IMR-90 (cell line): ENCODE results near the gene SORL1. TPM values are rescaled to one million over a fixed set of nuclear protein-coding genes. Genes with fewer than 3 reads are reported as not detected.
A peak's percentile ranks its signal among the peaks of the same experiment; 100 is the strongest.

Experiments used
- ATAC-seq: fragments of 200-7000 bp; cut with Tn5 transposase; 2 replicates; pipeline ENCODE4 v1.9.1; 2020; ENCODE audit warnings: low read depth, mild to moderate bottlenecking, moderate library complexity
- BruUV-seq: library from RNA; stranded (reverse); fragments of 400-500 nt; replicated peaks from 2 replicates; lab custom pipeline; 2021; lab: Mats Ljungman, UMichigan
- CTCF ChIA-PET: fragments of 300-600 bp; formaldehyde crosslinking; extraction: SDS; loops from one replicate; lab custom pipeline; 2021; ENCODE audit warnings: antibody characterized with exemption; lab: Yijun Ruan, JAX
- POLR2A ChIA-PET: fragments of 300-600 bp; sonication (Branson Sonifier 250); formaldehyde crosslinking; loops from one replicate; lab custom pipeline; 2022; ENCODE audit warnings: antibody characterized with exemption; ENCODE audit not compliant: unreplicated experiment; lab: Charles Lee
- DNase-seq: peaks from one replicate; pipeline ENCODE4 v3.0.0; 2013
- H2AFZ ChIP-seq: replicated peaks from 2 replicates; pipeline ENCODE3; 2013; ENCODE audit warnings: low read length, mild to moderate bottlenecking; ENCODE audit not compliant: poor library complexity
- H2AK5ac ChIP-seq: 2 replicates; pipeline ENCODE4 v1.6.1; 2013; ENCODE audit warnings: low read depth, low read length, inconsistent platforms
- H2AK9ac ChIP-seq: replicated peaks from 2 replicates; pipeline ENCODE3; 2013; ENCODE audit warnings: mild to moderate bottlenecking, low read depth, low read length, moderate library complexity; ENCODE audit not compliant: poor library complexity
- H2BK120ac ChIP-seq: 2 replicates; pipeline ENCODE4 v1.6.1; 2013; ENCODE audit warnings: low read depth, low read length, inconsistent platforms
- H2BK15ac ChIP-seq: 3 replicates; pipeline ENCODE4 v1.6.1; 2013; ENCODE audit warnings: low read depth, low read length, inconsistent platforms
- H2BK20ac ChIP-seq: 2 replicates; pipeline ENCODE4 v1.6.1; 2013; ENCODE audit warnings: low read depth, mild to moderate bottlenecking, inconsistent platforms, low read length, moderate library complexity
- H2BK5ac ChIP-seq: 2 replicates; pipeline ENCODE4 v1.6.1; 2013; ENCODE audit warnings: mild to moderate bottlenecking, low read depth, low read length, inconsistent platforms; ENCODE audit not compliant: poor library complexity, severe bottlenecking
- H3K14ac ChIP-seq: replicated peaks from 2 replicates; pipeline ENCODE4 v1.6.1; 2013; ENCODE audit warnings: low read depth, low read length, inconsistent platforms
- H3K18ac ChIP-seq: 2 replicates; pipeline ENCODE4 v1.6.1; 2013; ENCODE audit warnings: low read depth, low read length, control low read depth
- H3K23ac ChIP-seq: 2 replicates; pipeline ENCODE4 v1.6.1; 2013; ENCODE audit warnings: low read depth, low read length, inconsistent platforms
- H3K27ac ChIP-seq: 2 replicates; pipeline ENCODE4 v1.5.1; 2013; ENCODE audit warnings: mild to moderate bottlenecking, control low read depth, low read length; ENCODE audit not compliant: insufficient read depth
- H3K27me3 ChIP-seq: 2 replicates; pipeline ENCODE4 v1.6.1; 2013; ENCODE audit warnings: low read length; ENCODE audit not compliant: control insufficient read depth, insufficient read depth
- H3K36me3 ChIP-seq: 2 replicates; pipeline ENCODE4 v1.6.1; 2013; ENCODE audit warnings: low read length, mixed read lengths; ENCODE audit not compliant: control insufficient read depth, insufficient read depth
- H3K4ac ChIP-seq: 2 replicates; pipeline ENCODE4 v1.6.1; 2013; ENCODE audit warnings: low read depth, low read length, inconsistent platforms
- H3K4me1 ChIP-seq: 2 replicates; pipeline ENCODE4 v1.6.1; 2013; ENCODE audit warnings: low read length, mixed read lengths; ENCODE audit not compliant: control insufficient read depth, insufficient read depth
- H3K4me2 ChIP-seq: 2 replicates; pipeline ENCODE4 v1.6.1; 2013; ENCODE audit warnings: low read depth, mild to moderate bottlenecking, control low read depth, low read length, moderate library complexity
- H3K4me3 ChIP-seq: 2 replicates; pipeline ENCODE4 v1.5.1; 2013; ENCODE audit warnings: low read depth, mild to moderate bottlenecking, control low read depth, low read length, moderate library complexity; ENCODE audit not compliant: insufficient read depth
- H3K56ac ChIP-seq: 2 replicates; pipeline ENCODE4 v1.6.1; 2013; ENCODE audit warnings: low read length, inconsistent platforms; ENCODE audit not compliant: insufficient read depth; ENCODE audit errors: extremely low read depth
- H3K79me1 ChIP-seq, 2 experiments: 2 replicates each; pipeline ENCODE4 v1.6.1; 2013; ENCODE audit warnings: low read length in 2 of 2, inconsistent platforms in 1 of 2, low read depth in 1 of 2
- H3K9ac ChIP-seq: 2 replicates; pipeline ENCODE4 v1.6.1; 2013; ENCODE audit warnings: low read depth, low read length, control low read depth
- H3K9me1 ChIP-seq: 2 replicates; pipeline ENCODE4 v1.6.1; 2013; ENCODE audit warnings: low read length, inconsistent platforms; ENCODE audit not compliant: insufficient read depth
- H3K9me3 ChIP-seq: 2 replicates; pipeline ENCODE4 v1.6.1; 2013; ENCODE audit warnings: low read length; ENCODE audit not compliant: control insufficient read depth, insufficient read depth
- H4K20me1 ChIP-seq: 2 replicates; pipeline ENCODE4 v1.6.1; 2013; ENCODE audit warnings: low read length, inconsistent platforms; ENCODE audit not compliant: insufficient read depth
- H4K5ac ChIP-seq: 2 replicates; pipeline ENCODE4 v1.6.1; 2013; ENCODE audit warnings: mild to moderate bottlenecking, low read depth, low read length, control low read depth
- H4K8ac ChIP-seq, 2 experiments: 2 replicates each; pipeline ENCODE4 v1.6.1; 2013; ENCODE audit warnings: low read depth in 2 of 2, low read length in 2 of 2, control low read depth in 1 of 2, inconsistent platforms in 1 of 2
- H4K91ac ChIP-seq: 2 replicates; pipeline ENCODE4 v1.6.1; 2013; ENCODE audit warnings: low read depth, low read length, inconsistent platforms; ENCODE audit not compliant: insufficient read depth
- FOS ChIP-seq: fragments of 150-350 bp; IDR thresholded peaks from 2 replicates; pipeline ENCODE4 v1.6.1; 2016; ENCODE audit warnings: low read depth, low read length
- MAFK ChIP-seq: IDR thresholded peaks from 2 replicates; pipeline ENCODE4 v1.6.1; 2012; ENCODE audit warnings: low read depth, low read length, improper control_type of control experiment
- MXI1 ChIP-seq: IDR thresholded peaks from 2 replicates; pipeline ENCODE4 v1.6.1; 2012; ENCODE audit warnings: low read depth, mild to moderate bottlenecking, low read length, moderate library complexity, borderline replicate concordance
- NFE2L2 ChIP-seq: fragments of 150-350 bp; IDR thresholded peaks from 2 replicates; pipeline ENCODE4 v1.6.1; 2016; ENCODE audit warnings: low read depth, mild to moderate bottlenecking, low read length
- POLR2A ChIP-seq: IDR thresholded peaks from 2 replicates; pipeline ENCODE4 v1.6.1; 2012; ENCODE audit warnings: mild to moderate bottlenecking, low read depth, low read length
- RAD21 ChIP-seq: IDR thresholded peaks from 2 replicates; pipeline ENCODE4 v1.6.1; 2012; ENCODE audit warnings: low read length, improper control_type of control experiment
- SMC3 ChIP-seq: fragments of 150-350 bp; IDR thresholded peaks from 2 replicates; pipeline ENCODE4 v1.6.1; 2016; ENCODE audit warnings: low read depth, mild to moderate bottlenecking, antibody characterized with exemption, low read length, moderate library complexity
- WGBS, 2 experiments: methylation state at CpG; one replicate each; pipeline versions ENCODE4 v1.1.5 to v1.1.7; 2013; ENCODE audit warnings: missing lambda C conversion rate in 2 of 2; ENCODE audit not compliant: insufficient read length in 1 of 2; ENCODE audit errors: extremely low coverage in 2 of 2; 5-methylcytosine and 5-hydroxymethylcytosine counted together
- dilution Hi-C: fragments of 300-500 bp; cut with HindIII; formaldehyde crosslinking; loops from one replicate; pipeline ENCODE4 v1.14.3; 2018; ENCODE audit warnings: low sequenced_read_pairs; ENCODE audit not compliant: unreplicated experiment
- in situ Hi-C: fragments of 300-500 bp; cut with MboI; formaldehyde crosslinking; loops from 3 replicates; pipeline ENCODE4 v1.14.3; 2019; ENCODE audit warnings: low sequenced_read_pairs, inconsistent platforms, mixed read lengths
- intact Hi-C: fragments of 100-400 bp; cut with micrococcal nuclease; formaldehyde crosslinking; loops from 2 replicates; pipeline ENCODE4 v1.10.0; 2022
- polyA plus RNA-seq, 3 experiments: library from polyadenylated mRNA; depleted of rRNA; stranded (reverse); fragments of >200 nt; gene quantifications; 2 replicates each; pipeline ENCODE4 v1.2.3, GENCODE V29; 2012; ENCODE audit warnings: low replicate concordance in 1 of 3
- total RNA-seq: library from RNA; depleted of rRNA; stranded (reverse); fragments of >200 nt; gene quantifications from 2 replicates; pipeline ENCODE4 v1.2.3, GENCODE V29; 2012

SORL1 gene
- total and polyA plus RNA-seq, 2 of the 4 experiments (the other 2 are of a cell fraction): 1.0 to 2.0 TPM

- ATAC-seq: no peak
- no peak overlapping the region for H4K5ac ChIP-seq
- no peak overlapping the region; the same call in 1 of the 2 replicates for H3K23ac ChIP-seq
- no peaks in the 10 kb centered on the region for H3K9me3 ChIP-seq
- no peaks in the 10 kb centered on the region; a peak in 1 of 4 replicates for H3K79me1 ChIP-seq
- H4K20me1 ChIP-seq: no peaks in the 10 kb centered on the region
- ChIA-PET CTCF (interaction anchor here (0.6 to 1.1 kb wide), 2 partner anchors 140 to 923 kb away, joined by 3 read pairs; no protein-coding TSS in a partner anchor), POLR2A (no interaction called here)
- peak overlapping the region; percentile 92 for H3K4me3 ChIP-seq
- H2AK9ac ChIP-seq: no peak overlapping the region
- no peak overlapping the region for H2BK15ac ChIP-seq
- no TSS peak for BruUV-seq
- WGBS, 2 experiments: 65% methylated on average over 8 of the region's 22 CpGs; no CpG with 5 or more reads in 1 of the 2 experiments
- no peaks in the 10 kb centered on the region for H3K4me1 ChIP-seq
- H3K14ac ChIP-seq: no peak overlapping the region
- no peaks in the 10 kb centered on the region for H3K36me3 ChIP-seq
- H3K56ac ChIP-seq: no peak overlapping the region
- no peak for DNase-seq
- peak overlapping the region; percentile 40 for H3K9ac ChIP-seq
- H2BK5ac ChIP-seq: no peak overlapping the region
- TF ChIP-seq NFE2L2 (no peak), RAD21 (no peak), MXI1 (no peak), FOS (no peak), SMC3 (no peak), POLR2A (no peak), MAFK (no peak)
- intact Hi-C loops: no loop called here
- no peak overlapping the region for H2BK20ac ChIP-seq
- H4K91ac ChIP-seq: no peak overlapping the region
- H2BK120ac ChIP-seq: peak overlapping the region; percentile 57; the same call in 1 of the 2 replicates
- dilution Hi-C loops: no loop called here
- 0 out of 4 replicates have a peak overlapping the region, but pooled peaks of 1 of the 2 experiments have one; percentile 12 for H4K8ac ChIP-seq
- H3K4me2 ChIP-seq: peak overlapping the region; percentile 67
- H2AFZ ChIP-seq: peak overlapping the region; percentile 95
- no peaks in the 10 kb centered on the region for H3K9me1 ChIP-seq
- in situ Hi-C loops: loop anchor here (25.0 kb wide), 1 partner anchor 661 kb away; the partner anchor contains the start of gene BLID
- H3K18ac ChIP-seq: no peak overlapping the region; the same call in 1 of the 2 replicates
- H2AK5ac ChIP-seq: no peak overlapping the region
- H3K27ac ChIP-seq: no peak overlapping the region
- peaks cover 46% of the 10 kb centered on the region for H3K27me3 ChIP-seq
- H3K4ac ChIP-seq: 0 out of 2 replicates have a peak overlapping the region, but pooled peaks have one; percentile 17
These were observed 732 bp upstream of the SORL1 start for GRCh38 chr11:121451178-121451985.
